ENCODE measurements around the gene MAP6D1.
"Not testable (repeated sequence)": the region's sequence is repeated elsewhere in the genome, so short reads cannot be mapped to it uniquely, and the experiment has no call there.

MAP6D1 gene

DNA sequence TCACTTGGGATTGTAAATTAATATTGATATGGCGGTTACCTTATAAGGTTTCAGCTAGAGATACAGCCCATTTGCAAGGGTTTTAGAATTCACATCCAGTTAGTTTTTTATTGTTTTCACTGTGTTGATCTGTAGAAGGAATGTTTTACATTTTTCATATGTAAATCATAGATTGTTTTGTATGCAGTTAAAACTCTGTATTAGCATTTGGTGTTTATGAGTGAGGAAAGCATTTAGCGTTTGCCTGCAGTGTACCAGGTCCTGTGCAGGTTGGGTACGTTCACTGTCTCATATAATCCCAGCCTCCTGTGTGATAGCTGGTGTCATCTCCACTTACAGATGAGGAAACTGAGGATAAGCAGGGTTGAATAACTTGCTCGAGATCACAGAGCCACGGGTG lies 23.8 kb downstream of the MAP6D1 start:
- FAIRE-seq, result no peak
- no peak for DNase-seq (ENCODE audit: insufficient read length, low spot score)

- FAIRE-seq, result no peak
- no peak for DNase-seq (ENCODE audit: insufficient read length, low spot score)
These were observed 25.0 kb downstream of the MAP6D1 start for GRCh38 chr3:183800243-183800863.

- no peak for DNase-seq (ENCODE audit: insufficient read length, low spot score)
- FAIRE-seq, result no peak
These were observed 25.9 kb downstream of the MAP6D1 start for GRCh38 chr3:183799461-183799860.

DNA sequence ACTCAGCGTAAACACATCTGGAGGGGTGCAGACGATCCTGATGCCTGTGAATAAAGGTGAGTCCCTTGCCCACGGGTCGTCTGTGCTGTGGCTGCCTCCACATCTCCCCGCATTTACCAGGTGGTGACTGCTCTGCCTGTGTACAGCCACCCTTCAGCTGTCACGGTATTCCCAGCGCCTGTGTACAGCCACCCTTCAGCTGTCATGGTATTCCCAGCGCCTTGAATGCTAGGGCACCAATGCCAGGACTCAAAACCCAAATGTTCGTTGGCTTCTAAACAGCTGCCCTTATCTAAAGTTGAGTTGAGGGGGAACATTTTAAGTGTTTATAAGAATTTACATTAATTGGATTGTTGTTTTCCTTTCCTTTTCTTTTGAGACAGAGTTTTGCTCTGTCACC lies 27.4 kb downstream of the MAP6D1 start:
- no peak for FAIRE-seq
- no peak for DNase-seq (ENCODE audit: insufficient read length, low spot score)

- DNase-seq (ENCODE audit: insufficient read length, low spot score) (no peak), FAIRE-seq (no peak)
These were observed 29.0 kb downstream of the MAP6D1 start for GRCh38 chr3:183796372-183796771.

- DNase-seq (ENCODE audit: insufficient read length, low spot score), result no peak
- no peak for FAIRE-seq
These were observed 30.9 kb downstream of the MAP6D1 start for GRCh38 chr3:183794452-183794851.

DNA sequence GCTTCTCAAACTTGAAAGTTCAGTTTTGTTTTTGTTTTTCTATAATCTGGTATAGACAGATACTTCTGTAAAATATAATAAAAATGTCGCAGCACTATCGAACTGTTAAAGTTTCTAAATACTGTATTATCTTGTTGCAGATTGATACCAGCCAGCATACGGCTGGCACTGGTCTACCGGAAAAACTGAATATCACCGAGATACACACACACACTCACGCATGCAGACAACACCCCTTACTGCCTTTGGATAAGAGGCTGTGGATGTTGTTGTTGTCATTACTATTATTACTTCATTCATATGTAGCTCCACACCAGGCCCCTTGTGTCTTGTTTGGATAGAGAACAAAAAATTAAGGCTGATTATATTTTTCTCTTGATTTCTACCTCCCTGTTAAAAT lies 32.4 kb downstream of the MAP6D1 start:
- DNase-seq (ENCODE audit: insufficient read length, low spot score), result no peak
- FAIRE-seq, result no peak

DNA sequence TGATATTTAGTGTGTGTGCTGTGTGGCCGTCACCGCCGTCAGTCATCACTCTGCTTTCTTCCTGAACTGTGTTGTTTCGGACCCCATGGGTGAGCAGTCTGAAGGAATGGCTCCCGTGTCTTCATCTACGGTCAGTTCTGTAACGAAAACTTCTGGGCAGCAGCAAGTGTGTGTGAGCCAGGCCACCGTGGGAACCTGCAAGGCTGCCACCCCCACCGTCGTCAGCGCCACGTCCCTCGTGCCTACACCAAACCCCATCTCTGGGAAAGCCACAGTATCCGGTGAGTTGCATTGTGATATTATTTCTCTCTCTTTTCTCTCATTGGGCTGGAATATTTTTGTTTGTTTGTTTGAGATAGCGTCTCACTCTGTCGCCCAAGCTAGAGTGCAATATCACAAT lies 34.7 kb downstream of the MAP6D1 start:
- DNase-seq (ENCODE audit: insufficient read length, low spot score), result no peak
- FAIRE-seq, result no peak

DNA sequence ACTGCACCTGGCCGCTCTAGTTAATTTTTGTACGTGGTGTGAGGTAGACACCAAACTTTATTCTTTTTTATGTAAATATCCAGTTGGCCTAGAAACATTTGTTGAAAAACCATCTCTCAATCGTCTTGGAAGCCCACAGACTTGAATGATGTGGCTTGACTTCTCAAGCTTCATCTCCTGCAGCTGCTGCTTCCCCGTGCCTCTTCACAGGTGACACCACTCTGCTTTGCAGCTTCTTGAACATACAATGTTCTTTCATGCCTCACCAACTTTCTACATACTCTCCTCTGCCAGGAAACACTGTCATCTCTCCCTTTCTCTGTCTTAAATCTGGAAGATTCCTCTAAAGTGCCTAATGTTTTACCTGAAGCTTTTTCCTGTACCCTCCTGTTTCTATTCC lies 35.6 kb downstream of the MAP6D1 start:
- FAIRE-seq (no peak), DNase-seq (ENCODE audit: insufficient read length, low spot score) (no peak)

DNA sequence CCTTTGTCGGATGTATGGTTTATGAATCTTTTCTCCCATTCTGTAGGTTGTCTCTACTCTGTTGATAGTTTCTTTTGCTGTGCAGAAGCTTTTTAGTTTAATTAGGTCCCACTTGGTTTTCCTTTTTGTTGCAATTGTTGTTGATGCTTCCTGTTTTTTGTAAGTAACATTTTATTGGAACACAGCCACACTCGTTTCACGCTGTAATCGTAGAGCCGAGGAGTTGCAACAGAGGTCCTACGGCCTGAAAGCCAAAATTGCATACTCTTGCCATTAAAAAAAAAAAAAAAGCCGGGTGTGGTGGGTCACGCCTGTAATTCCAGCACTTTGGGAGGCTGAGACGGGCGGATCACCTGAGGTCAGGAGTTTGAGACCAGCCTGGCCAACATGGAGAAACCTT lies 40.9 kb downstream of the MAP6D1 start:
- FAIRE-seq; DNase-seq (ENCODE audit: insufficient read length, low spot score): not testable (repeated sequence)

DNA sequence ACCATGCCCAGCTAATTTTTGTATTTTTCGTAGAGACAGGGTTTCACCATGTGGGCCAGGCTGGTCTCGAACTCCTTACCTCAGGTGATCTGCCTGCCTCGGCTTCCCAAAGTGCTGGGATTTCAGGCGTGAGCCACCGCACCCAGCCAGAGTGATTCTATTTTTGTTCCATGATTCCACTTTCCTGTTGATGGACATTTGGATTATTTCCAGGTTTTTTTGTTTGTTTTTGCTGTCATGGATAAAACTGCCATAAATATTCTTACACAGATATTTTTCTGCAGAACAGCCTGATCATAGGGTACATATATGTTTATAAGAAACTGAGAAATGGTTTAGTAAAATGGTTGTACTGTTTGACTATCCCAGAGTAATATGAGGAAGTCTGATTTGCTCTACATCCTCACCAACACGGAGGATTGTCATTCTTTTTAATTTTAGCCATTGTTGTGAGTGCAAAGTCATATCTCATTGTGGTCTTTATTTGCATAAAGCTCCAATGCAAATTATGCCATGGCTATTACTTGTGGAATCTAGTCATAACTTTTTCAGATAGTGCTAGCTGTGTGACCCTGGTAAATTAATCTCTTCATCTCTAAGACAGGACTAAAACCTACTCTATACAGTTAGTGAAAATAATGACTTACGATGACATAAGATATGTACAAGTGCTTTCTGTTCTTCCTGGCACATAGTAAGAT lies 42.7 kb downstream of the MAP6D1 start:
- FAIRE-seq, result no peak
- DNase-seq (ENCODE audit: insufficient read length, low spot score), result no peak

DNA sequence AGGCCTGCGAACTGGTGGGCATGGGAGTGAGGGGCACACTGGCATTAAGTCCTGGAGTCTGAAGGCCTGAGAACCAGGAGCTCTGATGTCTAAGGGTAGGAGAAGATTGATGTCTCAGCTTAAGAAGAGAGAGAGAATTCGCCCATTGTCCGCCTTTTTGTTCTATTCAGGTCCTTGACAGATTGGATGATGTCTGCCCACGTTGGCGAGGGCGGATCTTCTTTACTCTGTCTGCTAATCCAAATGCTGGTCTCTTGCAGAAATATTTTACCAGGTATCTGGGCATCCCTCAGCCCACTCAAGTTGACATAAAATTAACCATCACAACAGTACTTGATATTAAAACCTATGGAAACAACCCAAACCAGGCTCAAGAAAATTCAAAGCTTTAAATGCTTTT lies 44.1 kb downstream of the MAP6D1 start:
- FAIRE-seq, result no peak

DNA sequence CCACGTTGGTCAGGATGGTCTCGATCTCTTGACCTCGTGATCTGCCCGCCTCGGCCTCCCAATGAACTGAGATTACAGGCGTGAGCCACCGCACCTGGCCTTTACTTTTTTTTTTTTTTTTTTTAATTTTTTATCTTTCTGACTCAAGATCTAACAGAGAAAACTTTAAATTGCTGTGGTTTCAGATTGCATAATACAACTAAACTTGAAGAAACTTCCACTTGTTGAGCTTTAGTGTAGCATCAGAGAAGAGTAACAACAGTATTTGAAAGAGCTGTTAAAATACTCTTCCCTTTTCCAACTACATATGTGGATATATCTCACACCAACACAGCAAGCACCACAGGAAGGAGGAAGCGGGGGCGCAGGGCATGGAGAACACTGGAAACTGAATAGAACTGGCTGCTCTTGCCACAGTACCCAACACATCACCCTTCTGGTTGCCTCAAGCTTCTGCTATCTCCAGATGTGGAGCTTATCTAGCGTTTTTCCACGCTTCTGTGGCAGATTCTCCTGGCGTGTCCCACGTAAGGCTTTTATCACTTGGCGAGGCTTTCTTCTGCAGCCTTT lies 45.4 kb downstream of the MAP6D1 start:
- DNase-seq (ENCODE audit: insufficient read length, low spot score) (no peak), FAIRE-seq (no peak)

More for the DNA sequence above, 44.1 kb downstream of the MAP6D1 start:
- DNase-seq (ENCODE audit: insufficient read length, low spot score), result no peak

GRCh38 chr3:183777016-183777618 lies 48.3 kb downstream of the MAP6D1 start:
- no peak for DNase-seq (ENCODE audit: insufficient read length, low spot score)
- no peak for FAIRE-seq

GRCh38 chr3:183776451-183776850 lies 48.9 kb downstream of the MAP6D1 start:
- not testable (repeated sequence) for FAIRE-seq; DNase-seq (ENCODE audit: insufficient read length, low spot score)

GRCh38 chr3:183775781-183776180 lies 49.6 kb downstream of the MAP6D1 start:
- DNase-seq (ENCODE audit: insufficient read length, low spot score) (no peak), FAIRE-seq (no peak)

GRCh38 chr3:183774631-183775030 lies 50.7 kb downstream of the MAP6D1 start:
- no peak for DNase-seq (ENCODE audit: insufficient read length, low spot score)
- FAIRE-seq, result no peak

DNA sequence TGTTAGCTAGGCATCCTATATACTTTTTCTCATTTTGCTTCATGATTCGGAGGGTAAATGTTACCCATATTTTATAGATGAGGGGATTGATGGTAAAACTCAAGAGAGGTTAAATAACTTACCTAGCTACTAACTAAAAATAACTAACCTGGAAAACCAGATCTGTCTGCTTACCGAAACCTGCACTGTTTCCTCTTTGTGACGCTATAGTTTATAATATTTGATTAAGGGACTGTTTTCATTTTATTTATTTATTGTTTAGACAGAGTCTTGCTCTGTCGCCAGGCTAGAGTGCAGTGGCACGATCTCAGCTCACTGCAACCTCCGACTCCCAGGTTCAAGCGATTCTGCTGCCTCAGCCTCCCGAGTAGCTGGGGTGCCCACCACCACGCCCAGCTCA lies 55.9 kb downstream of the MAP6D1 start:
- FAIRE-seq, result no peak

DNA sequence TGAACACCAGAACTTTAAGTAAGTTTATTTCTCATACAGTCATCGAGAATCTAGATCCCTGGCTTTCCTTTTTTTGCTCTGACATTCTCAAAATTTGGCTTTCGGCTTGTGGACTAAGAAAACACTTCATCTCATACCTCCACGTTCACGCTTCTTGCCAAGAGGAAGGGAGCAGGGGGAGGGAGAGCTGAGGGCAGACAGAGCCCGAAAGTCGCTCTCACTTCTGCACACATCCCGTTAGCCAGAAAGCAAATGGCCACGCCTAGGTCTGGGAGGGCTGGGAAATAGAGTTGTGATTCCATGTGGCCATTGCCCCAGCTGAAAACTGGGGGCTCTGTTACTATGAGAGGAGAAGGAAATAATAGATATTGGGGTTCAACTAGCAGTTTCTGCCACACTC lies 57.3 kb downstream of the MAP6D1 start:
- DNase-seq (ENCODE audit: insufficient read length, low spot score) (no peak), FAIRE-seq (no peak)

More for the DNA sequence above, 55.9 kb downstream of the MAP6D1 start:
- no peak for DNase-seq (ENCODE audit: insufficient read length, low spot score)

DNA sequence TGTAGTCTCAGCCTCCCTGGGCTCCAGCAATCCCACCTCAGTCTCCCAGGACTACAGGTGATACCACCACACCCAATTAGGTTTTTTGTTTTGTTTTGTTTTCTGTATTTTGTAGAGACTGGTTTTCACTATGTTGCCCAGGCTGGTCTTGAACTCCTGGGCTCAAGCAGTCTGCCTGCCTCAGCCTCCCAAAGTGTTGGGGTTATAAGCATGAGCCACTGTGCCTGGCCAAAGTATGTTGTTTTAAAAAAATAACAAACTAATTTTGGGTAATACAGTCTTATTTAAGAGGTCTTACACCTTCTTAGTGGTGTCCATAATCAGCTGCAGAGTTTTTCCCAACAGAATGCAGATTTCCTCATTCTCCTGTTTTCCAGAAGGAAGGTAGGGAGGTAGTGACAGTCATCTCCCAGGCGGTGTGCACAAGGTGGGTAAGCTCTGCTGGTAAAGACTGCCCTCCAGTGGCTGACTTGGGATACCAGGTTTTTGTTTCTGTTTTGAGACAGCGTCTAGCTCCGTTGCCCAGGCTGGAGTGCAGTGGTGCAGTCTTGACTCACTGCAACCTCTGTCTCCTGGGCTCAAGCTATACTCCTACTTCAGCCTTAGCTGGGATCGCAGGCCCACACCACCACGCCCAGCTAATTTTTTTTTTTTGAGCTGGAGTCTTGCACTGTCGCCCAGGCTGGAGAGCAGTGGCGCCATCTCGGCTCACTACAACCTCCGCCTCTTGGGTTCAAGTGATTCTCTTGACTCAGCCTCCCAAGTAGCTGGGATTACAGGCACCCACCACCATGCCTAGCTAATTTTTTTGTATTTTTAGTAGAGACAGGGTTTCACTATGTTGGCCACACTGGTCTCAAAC lies 58.4 kb downstream of the MAP6D1 start:
- FAIRE-seq, result no peak
- peak; percentile 80 for DNase-seq (ENCODE audit: insufficient read length, low spot score)

DNA sequence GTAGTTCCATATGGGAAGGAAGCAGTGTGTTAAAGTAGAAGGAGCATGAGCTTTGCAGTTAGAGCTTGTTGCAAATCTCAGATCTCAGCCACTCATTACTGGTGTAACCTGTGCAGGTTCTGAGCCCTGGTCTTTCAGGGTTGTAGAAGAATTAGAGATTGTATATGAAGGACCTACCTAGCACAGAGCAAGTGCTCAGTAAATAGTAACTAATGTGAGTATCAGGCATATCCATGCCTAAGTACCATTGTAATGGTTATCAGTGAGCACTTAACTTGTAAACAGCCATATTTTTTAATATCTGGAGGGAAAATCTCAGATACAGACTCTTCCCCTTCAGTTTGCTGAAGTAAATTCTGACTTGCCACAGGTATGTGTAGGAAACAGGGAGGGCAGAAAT lies 59.3 kb downstream of the MAP6D1 start:
- DNase-seq (ENCODE audit: insufficient read length, low spot score) (no peak), FAIRE-seq (no peak)

Measured in HTR-8/SVneo (cell line).